Effector memory CD8-positive, alpha-beta T cell (primary cell): ENCODE data around the gene KCNH5.

Source experiments
- ATAC-seq: fragments of 150-1000 bp; cut with Tn5 transposase; replicated peaks from 2 replicates; pipeline ENCODE4 v1.10.0; 2021; ENCODE audit warnings: mild to moderate bottlenecking, moderate library complexity
- DNase-seq, 3 experiments: peaks; one replicate each; pipeline ENCODE4 v3.0.0; 2021
- H3K27ac Mint-ChIP-seq, 2 donors: one replicate each; pipeline ENCODE4 v1.8.0; 2022; ENCODE audit warnings: mild to moderate bottlenecking in 2 of 2, mixed read lengths in 2 of 2, moderate library complexity in 2 of 2
- H3K27me3 Mint-ChIP-seq, 2 donors: one replicate each; pipeline ENCODE4 v1.8.0; 2022; ENCODE audit warnings: mixed read lengths in 2 of 2
- H3K36me3 Mint-ChIP-seq: one replicate; pipeline ENCODE4 v1.8.0; 2022; ENCODE audit warnings: mild to moderate bottlenecking, moderate library complexity, mixed read lengths; ENCODE audit not compliant: insufficient read depth
- H3K4me1 Mint-ChIP-seq, 2 donors: one replicate each; pipeline ENCODE4 v1.8.0; 2022; ENCODE audit warnings: low read depth in 2 of 2, mixed read lengths in 2 of 2
- H3K4me3 Mint-ChIP-seq, 2 donors: one replicate each; pipeline ENCODE4 v1.8.0; 2022; ENCODE audit warnings: mild to moderate bottlenecking in 2 of 2, mixed read lengths in 2 of 2, moderate library complexity in 2 of 2
- H3K9me3 Mint-ChIP-seq, 2 donors: one replicate each; pipeline ENCODE4 v1.8.0; 2022; ENCODE audit warnings: mixed read lengths in 2 of 2

The KCNH5 gene

DNA sequence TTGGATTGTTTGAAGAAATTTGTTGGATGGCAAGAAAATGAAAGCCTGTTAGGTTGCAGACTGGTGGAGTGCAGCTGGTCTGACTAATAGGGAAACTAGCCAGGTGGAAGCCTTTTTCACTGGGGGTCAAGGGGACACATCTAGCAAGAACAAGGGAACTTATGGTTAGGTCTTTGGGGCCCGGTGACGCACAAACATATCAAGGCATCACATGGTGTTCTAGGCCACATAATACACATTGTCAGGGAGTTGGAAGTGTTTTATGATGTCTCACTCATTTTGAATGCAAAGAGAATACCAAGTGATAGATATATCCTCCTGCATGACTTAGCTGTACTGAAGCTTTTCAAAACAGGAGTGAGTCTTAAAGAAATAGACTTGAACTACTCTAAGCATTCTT, 351.2 kb downstream of the KCNH5 start:
- Mint-ChIP-seq H3K9me3 (peaks cover 6 to 23% of the 10 kb centered on the region in 2 donors), H3K27ac (no peak overlapping the region), H3K4me3 (no peak overlapping the region), H3K4me1 (no peaks in the 10 kb centered on the region), H3K27me3 (no peaks in the 10 kb centered on the region), H3K36me3 (no peaks in the 10 kb centered on the region)
- DNase-seq (no peak), ATAC-seq (no peak)

DNA sequence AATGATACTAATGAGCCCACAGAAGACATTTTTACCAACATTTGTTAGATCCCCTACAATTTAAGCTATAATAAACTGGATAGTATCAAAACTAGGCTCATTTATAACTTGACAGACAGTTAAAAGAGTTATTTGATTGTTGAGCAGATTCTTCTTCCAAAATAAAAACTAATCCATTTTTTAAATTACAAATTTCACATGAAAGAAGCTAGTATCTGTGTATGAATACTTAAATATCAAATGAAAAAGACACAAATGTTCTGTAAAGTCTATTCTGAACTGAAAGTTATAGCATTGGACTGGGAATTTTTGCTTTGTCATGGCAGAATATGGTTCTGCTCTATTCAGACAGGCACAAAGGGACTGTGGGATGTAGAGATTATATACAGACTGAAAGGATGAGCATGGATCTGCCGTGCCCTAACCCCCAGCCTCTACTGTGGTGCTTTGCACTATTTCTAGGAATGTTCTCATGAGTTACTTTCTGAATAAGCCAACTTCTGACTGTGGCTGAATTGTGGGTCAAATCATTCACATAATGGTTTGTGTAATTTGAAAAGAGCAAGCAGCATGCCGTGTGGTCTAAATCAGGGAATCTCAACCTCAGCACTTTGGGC, 352.7 kb downstream of the KCNH5 start:
- ATAC-seq, result no peak
- Mint-ChIP-seq H3K4me3 (no peak overlapping the region), H3K27me3 (no peaks in the 10 kb centered on the region), H3K4me1 (no peaks in the 10 kb centered on the region), H3K36me3 (no peaks in the 10 kb centered on the region), H3K27ac (no peak overlapping the region), H3K9me3 (peaks cover 6 to 24% of the 10 kb centered on the region in 2 donors)
- DNase-seq, result no peak

DNA sequence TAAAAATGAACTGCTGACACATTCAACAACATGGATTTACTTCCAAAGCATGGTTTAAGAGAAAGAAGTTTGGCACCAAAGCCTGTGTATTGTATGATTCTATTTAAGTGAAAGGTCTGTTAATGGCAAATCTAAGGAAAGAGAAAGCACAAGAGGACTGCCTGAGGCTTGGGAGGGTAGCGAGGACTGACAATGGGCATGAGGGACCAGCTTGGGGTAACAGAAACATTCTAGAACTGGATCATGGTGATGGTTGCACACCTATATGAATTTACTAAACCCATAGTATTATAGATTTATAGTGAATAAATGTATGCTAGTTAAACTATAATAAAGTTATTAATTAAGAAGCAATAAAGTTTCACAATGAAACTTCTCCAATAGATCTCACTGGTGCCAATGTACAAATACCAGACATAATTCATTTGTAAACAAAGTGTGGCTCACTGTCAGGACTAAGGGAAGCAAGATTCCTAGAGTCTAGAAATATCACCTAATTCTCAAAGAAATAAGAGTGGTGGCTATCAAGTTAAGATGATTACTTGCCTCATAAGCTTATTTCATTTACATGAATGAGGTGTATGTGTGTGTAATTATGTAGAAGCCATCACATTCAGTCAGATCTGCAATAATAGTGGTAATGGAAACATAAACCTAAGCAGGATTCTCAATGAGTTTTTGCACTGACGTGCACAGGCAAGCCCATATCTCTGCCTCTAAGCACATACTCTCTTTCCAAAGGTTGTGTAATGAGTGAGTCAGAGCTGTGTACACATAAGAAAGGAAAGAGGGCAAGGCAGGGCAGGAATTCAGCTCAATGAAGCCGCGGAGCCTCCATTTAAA, 353.4 kb downstream of the KCNH5 start:
- Mint-ChIP-seq H3K4me3 (no peak overlapping the region), H3K36me3 (no peaks in the 10 kb centered on the region), H3K9me3 (peaks cover 5 to 24% of the 10 kb centered on the region in 2 donors), H3K27me3 (no peaks in the 10 kb centered on the region), H3K27ac (no peak overlapping the region), H3K4me1 (no peaks in the 10 kb centered on the region)
- DNase-seq, result no peak
- no peak for ATAC-seq

DNA sequence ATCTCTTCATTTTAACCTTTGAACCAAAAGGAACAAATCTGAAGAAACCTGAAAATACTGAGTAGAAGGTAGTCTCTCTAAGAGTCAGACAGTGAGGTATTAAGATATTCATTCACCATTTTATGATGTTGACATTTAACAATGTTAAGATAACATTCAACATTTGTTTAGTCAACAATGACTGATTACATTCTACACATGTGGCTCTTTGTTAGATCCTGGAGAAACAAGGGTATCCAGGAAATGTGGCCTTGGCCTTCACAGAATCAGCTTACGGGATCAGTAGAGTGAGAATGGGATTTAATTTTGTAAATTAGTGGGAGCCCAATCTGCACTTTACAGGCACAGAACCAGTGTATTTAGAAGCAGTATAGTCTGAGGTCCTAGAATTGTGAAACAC, 355.5 kb downstream of the KCNH5 start:
- ATAC-seq, result no peak
- Mint-ChIP-seq H3K4me1 (no peaks in the 10 kb centered on the region), H3K9me3 (peaks cover 2 to 24% of the 10 kb centered on the region in 2 donors), H3K27me3 (no peaks in the 10 kb centered on the region), H3K4me3 (no peak overlapping the region), H3K36me3 (no peaks in the 10 kb centered on the region), H3K27ac (no peak overlapping the region)
- no peak for DNase-seq

DNA sequence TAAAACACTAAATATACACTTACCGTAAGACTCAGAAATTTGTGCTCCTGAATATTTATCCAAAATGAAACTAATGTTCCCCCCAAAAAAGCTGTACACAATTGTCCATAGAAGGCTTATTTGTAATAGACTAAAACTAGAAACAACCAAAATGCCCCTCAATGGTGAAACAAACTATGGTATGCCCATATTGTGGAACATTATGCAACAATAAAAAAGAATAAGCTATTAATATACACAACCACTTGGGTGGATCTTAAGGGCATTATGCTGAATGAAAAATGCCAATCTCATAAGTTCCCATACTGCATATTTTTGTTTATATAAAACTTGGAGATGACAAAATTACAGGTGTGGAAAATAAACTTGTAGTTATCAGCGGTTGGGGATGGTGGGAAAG, 357.4 kb downstream of the KCNH5 start:
- no peak for ATAC-seq
- Mint-ChIP-seq H3K27ac (no peak overlapping the region), H3K9me3 (peaks cover 2 to 13% of the 10 kb centered on the region in 2 donors), H3K36me3 (no peaks in the 10 kb centered on the region), H3K27me3 (no peaks in the 10 kb centered on the region), H3K4me1 (no peaks in the 10 kb centered on the region), H3K4me3 (no peak overlapping the region)
- no peak for DNase-seq

DNA sequence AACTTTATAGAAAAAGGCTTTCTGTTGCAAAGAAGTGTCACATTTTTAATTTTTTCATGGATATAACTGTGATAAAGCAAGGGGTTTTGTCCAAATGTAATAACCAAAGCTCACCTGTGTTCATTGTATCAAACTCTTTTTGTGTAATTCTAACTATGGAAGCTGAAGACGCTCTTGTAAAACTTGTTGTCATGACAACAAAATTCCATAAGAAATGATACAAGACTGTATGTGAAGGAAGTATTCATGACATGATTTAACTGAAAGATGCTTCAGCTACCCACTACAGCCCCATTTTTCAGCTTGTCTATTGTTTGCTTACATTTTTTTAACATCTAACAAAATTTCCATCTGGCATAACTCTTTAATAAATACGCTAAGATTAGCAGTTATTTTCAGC, 360.9 kb downstream of the KCNH5 start:
- Mint-ChIP-seq H3K4me3 (no peak overlapping the region), H3K9me3 (peaks cover 2 to 21% of the 10 kb centered on the region in 2 donors), H3K27me3 (no peaks in the 10 kb centered on the region), H3K4me1 (no peaks in the 10 kb centered on the region), H3K27ac (no peak overlapping the region), H3K36me3 (no peaks in the 10 kb centered on the region)
- ATAC-seq (no peak), DNase-seq (no peak)

DNA sequence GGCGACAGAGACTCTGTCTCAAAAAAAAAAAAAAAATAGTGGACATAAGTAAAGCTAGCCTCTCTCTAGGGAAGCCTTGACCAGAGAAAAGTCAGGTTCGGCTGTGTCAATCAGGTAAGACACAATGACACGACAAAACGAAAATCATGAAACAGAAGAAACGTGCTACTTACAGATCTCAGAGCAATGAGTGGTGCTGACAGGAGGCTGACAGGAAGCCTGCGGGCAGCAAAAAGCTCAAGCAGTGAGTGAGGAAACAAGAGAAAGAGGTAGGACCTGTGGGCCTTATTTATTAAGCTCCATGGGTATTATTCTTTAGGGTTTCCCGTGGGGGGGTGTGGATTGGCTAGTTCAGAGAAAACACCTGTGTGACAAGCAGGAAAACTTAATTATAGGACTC, 363.1 kb downstream of the KCNH5 start:
- no peaks in the 10 kb centered on the region for H3K36me3 Mint-ChIP-seq
- H3K27ac Mint-ChIP-seq, result no peak overlapping the region
- no peak overlapping the region for H3K4me3 Mint-ChIP-seq
- H3K4me1 Mint-ChIP-seq, result no peaks in the 10 kb centered on the region
- H3K27me3 Mint-ChIP-seq, result no peaks in the 10 kb centered on the region
- peaks cover 2 to 17% of the 10 kb centered on the region in 2 donors for H3K9me3 Mint-ChIP-seq
- DNase-seq (no peak), ATAC-seq (no peak)

DNA sequence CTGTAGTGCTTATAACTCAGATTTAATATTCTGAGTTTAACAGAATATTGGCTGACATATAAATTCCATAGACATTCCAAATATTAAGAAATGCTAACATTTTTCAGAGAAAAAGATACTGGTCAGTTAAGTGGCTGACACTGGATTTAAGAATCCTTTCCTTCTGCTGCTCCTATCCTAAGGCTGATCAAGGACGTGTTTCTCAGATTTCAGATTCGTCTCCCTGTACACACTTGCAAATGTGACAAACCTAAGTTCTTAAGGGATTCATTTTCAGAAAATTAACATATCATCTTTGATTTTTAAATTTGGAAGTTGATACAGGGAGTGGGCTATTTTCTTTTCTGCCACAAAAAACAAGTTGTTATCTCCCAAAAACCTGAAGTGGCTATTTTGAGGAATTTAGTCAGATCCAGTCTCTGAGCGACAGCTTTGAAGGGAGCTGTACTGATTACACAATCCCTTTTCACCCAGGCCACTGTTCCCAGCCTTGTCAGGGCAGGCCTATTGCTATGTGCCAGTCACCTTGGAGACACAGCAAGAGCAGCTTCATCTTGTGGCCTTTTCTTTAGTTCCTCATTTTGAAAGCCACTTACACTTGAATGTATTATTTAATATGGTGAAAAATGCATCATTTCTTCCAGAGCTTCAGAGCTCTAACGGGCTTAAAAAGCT, 370.6 kb downstream of the KCNH5 start:
- Mint-ChIP-seq H3K4me3 (no peak overlapping the region), H3K4me1 (no peaks in the 10 kb centered on the region), H3K27me3 (no peaks in the 10 kb centered on the region), H3K27ac (no peak overlapping the region), H3K36me3 (no peaks in the 10 kb centered on the region), H3K9me3 (peaks cover 6 to 15% of the 10 kb centered on the region in 2 donors)
- ATAC-seq (no peak), DNase-seq (no peak)

DNA sequence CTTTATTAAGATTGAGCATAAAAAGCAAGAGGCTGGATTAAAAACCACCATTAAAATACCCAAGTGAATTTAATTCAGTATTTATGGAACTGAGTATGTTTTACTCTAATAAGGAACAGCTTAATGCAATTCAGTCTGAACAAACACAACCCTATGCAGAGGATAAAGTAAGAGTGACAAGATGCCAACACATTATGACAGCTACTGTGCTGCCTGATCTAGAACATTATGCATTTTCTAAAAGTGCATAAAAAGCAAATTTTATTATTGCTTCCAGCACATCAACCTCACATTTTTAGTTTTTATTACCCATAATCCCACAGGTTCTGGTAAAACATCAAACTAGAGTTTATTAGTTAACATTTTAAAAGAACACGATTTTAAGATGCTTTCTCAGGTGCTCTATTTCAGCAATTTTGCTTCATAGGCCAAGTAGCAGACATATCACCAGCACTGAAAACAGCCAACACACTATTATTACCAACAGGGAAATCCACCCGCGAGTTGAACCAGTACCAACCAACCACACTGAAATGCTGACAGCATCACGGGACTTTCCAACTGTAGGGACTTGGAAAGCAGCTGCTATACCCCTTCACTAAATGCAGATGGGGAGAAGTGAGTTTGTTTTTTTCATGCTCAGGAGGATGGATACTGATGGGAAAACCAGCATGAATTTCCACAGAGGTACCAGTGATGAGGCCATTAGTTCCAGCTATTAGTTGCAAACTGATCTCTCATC, 372.1 kb downstream of the KCNH5 start:
- DNase-seq, result no peak
- peaks cover 9 to 19% of the 10 kb centered on the region in 2 donors for H3K9me3 Mint-ChIP-seq
- no peak for ATAC-seq
- H3K4me1 Mint-ChIP-seq, result no peaks in the 10 kb centered on the region
- H3K27ac Mint-ChIP-seq, result no peak overlapping the region
- no peaks in the 10 kb centered on the region for H3K27me3 Mint-ChIP-seq
- H3K36me3 Mint-ChIP-seq, result no peaks in the 10 kb centered on the region
- H3K4me3 Mint-ChIP-seq, result no peak overlapping the region

DNA sequence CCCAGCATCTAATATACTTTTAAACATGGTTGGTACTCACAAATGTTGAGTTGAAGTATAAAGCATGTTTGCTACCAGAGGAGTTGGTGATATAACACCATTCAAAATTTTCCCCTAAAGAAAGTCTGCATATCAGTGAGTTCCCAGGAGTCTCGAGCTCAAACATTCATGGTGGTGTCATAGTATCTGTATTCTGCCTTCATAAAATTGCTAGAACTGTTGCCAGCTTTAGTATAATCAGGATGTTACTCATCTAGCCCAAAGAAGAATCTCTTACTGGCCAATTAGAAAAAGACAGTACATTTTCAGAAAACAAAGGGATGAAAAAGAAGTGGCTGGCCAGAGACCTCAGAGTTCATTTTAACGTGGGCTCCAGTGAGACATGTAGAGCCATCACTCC, 374.7 kb downstream of the KCNH5 start:
- Mint-ChIP-seq H3K27me3 (no peaks in the 10 kb centered on the region), H3K9me3 (peaks cover 11 to 12% of the 10 kb centered on the region in 2 donors), H3K4me3 (no peak overlapping the region), H3K27ac (no peak overlapping the region), H3K36me3 (no peaks in the 10 kb centered on the region), H3K4me1 (no peaks in the 10 kb centered on the region)
- DNase-seq, result no peak
- no peak for ATAC-seq

DNA sequence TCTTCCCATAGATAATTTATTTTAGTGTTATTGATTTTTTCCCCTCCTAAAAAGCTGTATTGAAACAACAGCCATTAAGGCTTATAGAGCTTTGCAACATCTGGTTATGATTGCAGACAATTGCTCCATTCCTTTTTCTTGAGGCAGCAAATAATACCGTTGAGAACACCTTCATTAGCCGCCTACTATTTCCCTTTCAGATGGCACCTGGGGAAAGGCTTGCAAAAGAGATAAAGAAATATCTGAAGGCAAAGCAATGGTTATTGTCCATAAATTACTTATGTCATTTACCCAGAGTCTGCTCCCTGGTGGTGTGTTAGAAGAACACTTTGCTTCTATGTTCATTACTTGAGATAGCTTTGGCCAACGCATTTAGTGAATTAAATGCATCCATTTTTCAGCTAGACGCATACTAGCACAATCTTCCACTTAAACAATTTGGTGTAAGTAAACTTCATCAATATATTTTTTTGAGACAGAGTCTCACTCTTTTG, 377.8 kb downstream of the KCNH5 start:
- no peaks in the 10 kb centered on the region for H3K27me3 Mint-ChIP-seq

DNA sequence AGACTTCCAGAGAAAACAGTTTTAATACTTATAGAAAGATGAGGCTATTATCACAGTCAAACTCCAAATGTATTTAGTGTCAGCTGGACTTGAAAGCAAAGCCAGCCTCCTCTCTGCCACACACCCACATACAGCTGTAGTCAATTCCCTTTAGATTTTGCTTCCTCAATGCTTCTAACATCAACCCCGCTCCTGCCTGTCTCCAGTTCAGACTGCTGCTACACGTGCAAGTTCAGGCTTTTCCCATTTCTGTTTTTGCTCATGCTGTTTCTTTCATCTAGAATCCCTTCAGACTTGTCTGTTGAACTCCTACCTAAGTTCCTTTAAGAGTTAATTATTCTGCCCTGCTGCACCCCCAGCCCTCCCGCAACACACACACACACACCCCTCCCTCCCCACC, 380.0 kb downstream of the KCNH5 start:
- no peak for ATAC-seq
- H3K9me3 Mint-ChIP-seq, result peaks cover 14 to 19% of the 10 kb centered on the region in 2 donors

More for the DNA sequence above, 377.8 kb downstream of the KCNH5 start:
- Mint-ChIP-seq H3K9me3 (peaks cover 11 to 12% of the 10 kb centered on the region in 2 donors), H3K4me3 (no peak overlapping the region), H3K27ac (no peak overlapping the region), H3K36me3 (no peaks in the 10 kb centered on the region), H3K4me1 (no peaks in the 10 kb centered on the region)
- ATAC-seq, result no peak
- DNase-seq, result no peak

DNA sequence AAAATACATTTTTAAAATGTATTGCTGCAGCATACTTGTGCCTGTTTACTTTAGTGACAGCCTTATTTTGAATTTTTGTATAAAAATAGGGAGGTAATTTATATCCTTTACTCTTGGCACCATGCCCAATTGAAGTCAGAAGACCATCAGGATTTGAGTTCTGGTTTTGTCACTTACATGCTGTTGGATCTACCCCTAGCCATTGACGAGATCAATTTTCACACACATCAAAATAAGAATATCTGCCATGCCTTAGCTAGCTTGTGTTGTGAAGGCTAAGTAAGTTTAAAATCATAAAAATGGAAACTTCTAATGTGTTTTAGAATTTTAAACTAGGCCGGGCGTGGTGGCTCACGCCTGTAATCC, 381.8 kb downstream of the KCNH5 start:
- Mint-ChIP-seq H3K36me3 (no peaks in the 10 kb centered on the region), H3K4me1 (no peaks in the 10 kb centered on the region), H3K27me3 (no peaks in the 10 kb centered on the region), H3K9me3 (peaks cover 8% of the 10 kb centered on the region in 2 donors), H3K4me3 (no peak overlapping the region), H3K27ac (no peak overlapping the region)
- DNase-seq (no peak), ATAC-seq (no peak)

More for the DNA sequence above, 380.0 kb downstream of the KCNH5 start:
- no peaks in the 10 kb centered on the region for H3K36me3 Mint-ChIP-seq
- no peak overlapping the region for H3K4me3 Mint-ChIP-seq
- no peaks in the 10 kb centered on the region for H3K27me3 Mint-ChIP-seq
- no peak overlapping the region for H3K27ac Mint-ChIP-seq
- H3K4me1 Mint-ChIP-seq, result no peaks in the 10 kb centered on the region
- DNase-seq, result no peak
